Hepatocyte (in vitro differentiated cells): ENCODE results near the gene CGN. TPM values are rescaled to one million over a fixed set of nuclear protein-coding genes. Genes with fewer than 3 reads are reported as not detected.

Experiments used
- DNase-seq: peaks from one replicate; pipeline ENCODE4 v3.0.0-alpha.2; 2016; ENCODE audit warnings: low spot score
- H2AFZ ChIP-seq: fragments of 200-600 bp; sonication (generic); 2 replicates; pipeline ENCODE4 v1.6.0; 2016; ENCODE audit warnings: antibody characterized with exemption, mild to moderate bottlenecking
- H3K27ac ChIP-seq: fragments of 200-600 bp; sonication (generic); 2 replicates; pipeline ENCODE4 v1.5.1; 2016; ENCODE audit warnings: mild to moderate bottlenecking
- H3K27me3 ChIP-seq: fragments of 200-600 bp; sonication (generic); 2 replicates; pipeline ENCODE4 v1.6.1; 2016
- H3K36me3 ChIP-seq: fragments of 200-600 bp; sonication (generic); replicated peaks from 2 replicates; pipeline ENCODE4 v1.5.1; 2016; ENCODE audit warnings: low read depth; ENCODE audit not compliant: insufficient read depth
- H3K4me1 ChIP-seq: fragments of 200-600 bp; sonication (generic); 2 replicates; pipeline ENCODE4 v1.5.1; 2016; ENCODE audit warnings: mild to moderate bottlenecking, moderate library complexity; ENCODE audit not compliant: insufficient read depth
- H3K4me2 ChIP-seq: fragments of 200-600 bp; sonication (generic); 2 replicates; pipeline ENCODE4 v1.6.0; 2016
- H3K4me3 ChIP-seq: fragments of 200-600 bp; sonication (generic); 2 replicates; pipeline ENCODE4 v1.5.1; 2016; ENCODE audit warnings: mild to moderate bottlenecking
- H3K79me2 ChIP-seq: fragments of 200-600 bp; sonication (generic); 2 replicates; pipeline ENCODE4 v1.6.0; 2017; ENCODE audit warnings: mild to moderate bottlenecking
- H3K9me2 ChIP-seq: fragments of 200-600 bp; sonication (generic); replicated peaks from 2 replicates; pipeline ENCODE4 v1.6.0; 2017; ENCODE audit warnings: mild to moderate bottlenecking; ENCODE audit not compliant: insufficient read depth
- H3K9me3 ChIP-seq: fragments of 200-600 bp; sonication (generic); 2 replicates; pipeline ENCODE4 v1.5.1; 2016; ENCODE audit warnings: low read depth, mild to moderate bottlenecking
- H4K20me1 ChIP-seq: fragments of 200-600 bp; sonication (generic); 2 replicates; pipeline ENCODE4 v1.6.0; 2016; ENCODE audit warnings: mild to moderate bottlenecking; ENCODE audit not compliant: insufficient read depth, poor library complexity, severe bottlenecking
- CTCF ChIP-seq: fragments of 200-600 bp; sonication (generic); IDR thresholded peaks from 2 replicates; pipeline ENCODE4 v1.5.1; 2016; ENCODE audit warnings: antibody characterized with exemption, mild to moderate bottlenecking; ENCODE audit not compliant: poor library complexity
- EZH2 ChIP-seq: fragments of 200-600 bp; sonication (generic); IDR thresholded peaks from 2 replicates; pipeline ENCODE4 v1.6.1; 2016; ENCODE audit warnings: antibody characterized with exemption, mild to moderate bottlenecking, borderline replicate concordance
- EZH2phosphoT487 ChIP-seq: fragments of 200-600 bp; sonication (generic); IDR thresholded peaks from one replicate; pipeline ENCODE4 v1.6.1; 2018; ENCODE audit warnings: antibody characterized with exemption, mild to moderate bottlenecking, low read depth, moderate library complexity; ENCODE audit not compliant: unreplicated experiment, severe bottlenecking
- WGBS: methylation state at CpG from one replicate; pipeline ENCODE4 v1.1.6; 2016; ENCODE audit warnings: low lambda C conversion rate; ENCODE audit errors: missing lambda C conversion rate; 5-methylcytosine and 5-hydroxymethylcytosine counted together
- polyA plus RNA-seq: library from polyadenylated mRNA; unstranded; fragments of >200 nt; fragmentation: Nextera tagmentation; extraction: Ambion mirVana; gene quantifications from 2 replicates; pipeline ENCODE4 v1.2.1, GENCODE V29; 2016
- total RNA-seq: library from RNA; depleted of rRNA; stranded (reverse); fragments of >200 nt; gene quantifications from 2 replicates; pipeline ENCODE4 v1.2.3, GENCODE V29; 2014

Gene CGN
- total and polyA plus RNA-seq, 2 experiments from 2014 or later: 46.3 to 58.2 TPM

DNA sequence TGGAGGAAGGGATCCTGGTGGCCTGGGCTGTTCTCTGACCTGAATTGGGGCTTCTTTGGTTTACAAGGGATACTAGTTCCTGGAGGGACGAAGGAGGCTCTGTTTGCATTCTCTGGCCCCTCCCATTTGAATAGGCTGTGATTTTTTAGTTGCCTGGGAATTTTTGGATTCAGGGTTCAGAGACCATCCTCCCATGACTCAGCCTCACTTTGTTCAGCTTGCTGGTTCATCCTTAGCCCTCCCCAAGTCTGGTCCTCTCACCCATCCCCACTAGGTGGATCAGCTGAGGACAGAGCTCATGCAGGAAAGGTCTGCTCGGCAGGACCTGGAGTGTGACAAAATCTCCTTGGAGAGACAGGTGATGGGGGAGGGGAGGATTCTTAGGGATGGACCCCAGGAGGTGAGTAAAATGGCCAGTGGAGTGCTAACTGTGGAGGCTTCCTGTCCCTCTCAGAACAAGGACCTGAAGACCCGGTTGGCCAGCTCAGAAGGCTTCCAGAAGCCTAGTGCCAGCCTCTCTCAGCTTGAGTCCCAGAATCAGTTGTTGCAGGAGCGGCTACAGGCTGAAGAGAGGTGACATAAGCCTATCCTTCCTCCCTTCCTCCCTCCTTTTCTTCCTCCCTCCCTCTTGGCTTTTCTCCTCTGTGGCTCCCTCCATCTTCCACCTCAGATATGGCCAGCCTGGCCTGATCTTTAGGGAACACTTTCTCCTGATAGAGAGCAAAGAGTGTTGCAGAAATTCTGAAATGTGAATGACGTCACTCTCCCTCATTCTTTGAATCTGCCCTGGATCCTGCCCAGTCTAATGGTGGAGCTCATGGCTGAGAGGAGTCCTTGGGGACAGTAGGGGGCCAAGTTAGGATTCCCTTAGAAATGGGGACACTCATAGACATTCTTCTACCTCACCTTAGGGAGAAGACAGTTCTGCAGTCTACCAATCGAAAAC is 24.4 kb downstream of the CGN start:
- H3K4me2 ChIP-seq: no peak overlapping the region
- no peaks in the 10 kb centered on the region for H4K20me1 ChIP-seq
- no peak for TF ChIP-seq CTCF
- no peak for TF ChIP-seq EZH2
- no peak for TF ChIP-seq EZH2phosphoT487
- no peak overlapping the region for H2AFZ ChIP-seq
- no peaks in the 10 kb centered on the region for H3K9me3 ChIP-seq
- no peaks in the 10 kb centered on the region for H3K9me2 ChIP-seq
- peaks cover 4% of the 10 kb centered on the region for H3K4me1 ChIP-seq
- H3K27ac ChIP-seq: no peak overlapping the region
- WGBS: 90% methylated on average over 6 of the region's 6 CpGs
- DNase-seq: no peak
- no peaks in the 10 kb centered on the region for H3K36me3 ChIP-seq
- H3K4me3 ChIP-seq: no peak overlapping the region
- peaks cover under 1% of the 10 kb centered on the region for H3K79me2 ChIP-seq
- no peaks in the 10 kb centered on the region for H3K27me3 ChIP-seq

GRCh38 chr1:151536499-151536898 is 25.3 kb downstream of the CGN start:
- H2AFZ ChIP-seq: no peak overlapping the region
- H3K27ac ChIP-seq: no peak overlapping the region
- H4K20me1 ChIP-seq: peaks cover 3% of the 10 kb centered on the region
- peaks cover 6% of the 10 kb centered on the region for H3K4me1 ChIP-seq
- H3K9me2 ChIP-seq: no peaks in the 10 kb centered on the region
- no peak overlapping the region for H3K4me3 ChIP-seq
- H3K4me2 ChIP-seq: no peak overlapping the region
- peaks cover 9% of the 10 kb centered on the region for H3K79me2 ChIP-seq
- H3K36me3 ChIP-seq: no peaks in the 10 kb centered on the region
- H3K9me3 ChIP-seq: no peaks in the 10 kb centered on the region
- no peak for TF ChIP-seq EZH2
- TF ChIP-seq CTCF: no peak
- TF ChIP-seq EZH2phosphoT487: no peak
- 85% methylated on average over 7 of the region's 7 CpGs for WGBS
- DNase-seq: no peak
- no peaks in the 10 kb centered on the region for H3K27me3 ChIP-seq

DNA sequence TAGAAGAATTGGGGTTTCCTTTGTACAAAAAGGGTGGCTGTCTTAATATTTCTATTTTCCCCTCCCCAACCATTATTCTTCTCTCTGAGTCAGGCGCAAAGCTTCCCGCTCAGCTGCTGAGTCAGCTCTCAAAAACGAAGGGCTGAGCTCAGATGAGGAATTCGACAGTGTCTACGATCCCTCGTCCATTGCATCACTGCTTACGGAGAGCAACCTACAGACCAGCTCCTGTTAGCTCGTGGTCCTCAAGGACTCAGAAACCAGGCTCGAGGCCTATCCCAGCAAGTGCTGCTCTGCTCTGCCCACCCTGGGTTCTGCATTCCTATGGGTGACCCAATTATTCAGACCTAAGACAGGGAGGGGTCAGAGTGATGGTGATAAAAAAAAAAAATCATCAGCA is 25.9 kb downstream of the CGN start:
- H3K4me2 ChIP-seq: no peak overlapping the region
- no peak overlapping the region for H2AFZ ChIP-seq
- TF ChIP-seq EZH2: no peak
- TF ChIP-seq CTCF: no peak
- TF ChIP-seq EZH2phosphoT487: no peak
- H3K36me3 ChIP-seq: no peaks in the 10 kb centered on the region
- H3K9me2 ChIP-seq: no peaks in the 10 kb centered on the region
- H3K4me3 ChIP-seq: no peak overlapping the region
- H4K20me1 ChIP-seq: peaks cover 7% of the 10 kb centered on the region
- peaks cover 16% of the 10 kb centered on the region for H3K79me2 ChIP-seq
- no peaks in the 10 kb centered on the region for H3K9me3 ChIP-seq
- DNase-seq: peak; percentile 63
- peak overlapping the region; percentile 53 for H3K27ac ChIP-seq
- H3K4me1 ChIP-seq: peaks cover 12% of the 10 kb centered on the region
- WGBS: 70% methylated on average over 9 of the region's 9 CpGs
- H3K27me3 ChIP-seq: no peaks in the 10 kb centered on the region
